Neuronal stem cell (in vitro differentiated cells): ENCODE data around the gene CDC42BPA.

ENCODE experiments used
- DNase-seq: peaks from one replicate; pipeline ENCODE4 v3.0.0-alpha.2; 2013; ENCODE audit warnings: low spot score
- H2AFZ ChIP-seq: one replicate; pipeline ENCODE4 v1.6.1; 2013; ENCODE audit warnings: mild to moderate bottlenecking, low read length, inconsistent platforms
- H2AK5ac ChIP-seq: 2 replicates; pipeline ENCODE4 v1.6.1; 2013; ENCODE audit warnings: low read depth, mild to moderate bottlenecking, inconsistent platforms, low read length, moderate library complexity, mixed read lengths
- H2BK120ac ChIP-seq: 2 replicates; pipeline ENCODE4 v1.6.1; 2013; ENCODE audit warnings: low read depth, mild to moderate bottlenecking, inconsistent platforms, low read length, moderate library complexity, mixed read lengths
- H2BK12ac ChIP-seq: one replicate; pipeline ENCODE4 v1.6.1; 2013; ENCODE audit warnings: low read length, inconsistent platforms
- H2BK15ac ChIP-seq: 2 replicates; pipeline ENCODE4 v1.6.1; 2013; ENCODE audit warnings: mild to moderate bottlenecking, low read length, inconsistent platforms, mixed read lengths
- H2BK5ac ChIP-seq: one replicate; pipeline ENCODE4 v1.6.1; 2013; ENCODE audit warnings: inconsistent platforms, mild to moderate bottlenecking, low read length, moderate library complexity
- H3K14ac ChIP-seq: one replicate; pipeline ENCODE4 v1.6.1; 2013; ENCODE audit warnings: low read length, inconsistent platforms
- H3K18ac ChIP-seq: 2 replicates; pipeline ENCODE4 v1.6.1; 2013; ENCODE audit warnings: low read length, inconsistent platforms
- H3K23ac ChIP-seq: 2 replicates; pipeline ENCODE4 v1.6.1; 2013; ENCODE audit warnings: low read depth, mild to moderate bottlenecking, mixed read lengths, low read length, inconsistent platforms; ENCODE audit not compliant: poor library complexity
- H3K27ac ChIP-seq: replicated peaks from 3 replicates; pipeline ENCODE4 v1.5.1; 2013; ENCODE audit warnings: low read length, inconsistent platforms
- H3K27me3 ChIP-seq, 3 experiments: 2 replicates each; pipeline ENCODE4 v1.6.1; 2013; ENCODE audit warnings: low read length in 3 of 3, mild to moderate bottlenecking in 2 of 3, inconsistent platforms in 1 of 3, low read depth in 1 of 3, mixed read lengths in 1 of 3, moderate library complexity in 1 of 3; ENCODE audit not compliant: control insufficient read depth in 3 of 3, insufficient read depth in 3 of 3
- H3K36me3 ChIP-seq, 2 donors: replicated peaks in 1 of 2; 2 replicates each; pipeline ENCODE4 v1.6.1; 2013; ENCODE audit warnings: low read length in 2 of 2; ENCODE audit not compliant: control insufficient read depth in 2 of 2, insufficient read depth in 2 of 2
- H3K4ac ChIP-seq: 2 replicates; pipeline ENCODE4 v1.6.1; 2013; ENCODE audit warnings: inconsistent platforms, mild to moderate bottlenecking, low read length, moderate library complexity
- H3K4me1 ChIP-seq, 2 donors: 1 replicate in 1 of 2; 2 replicates in 1 of 2; pipeline ENCODE4 v1.6.1; 2013; ENCODE audit warnings: low read length in 2 of 2, low read depth in 1 of 2; ENCODE audit not compliant: control insufficient read depth in 2 of 2, insufficient read depth in 1 of 2
- H3K4me2 ChIP-seq: one replicate; pipeline ENCODE4 v1.6.1; 2013; ENCODE audit warnings: mild to moderate bottlenecking, low read length, inconsistent platforms; ENCODE audit not compliant: insufficient read depth, poor library complexity, severe bottlenecking
- H3K4me3 ChIP-seq, 2 donors: 2 replicates each; pipeline ENCODE4 v1.5.1; 2013; ENCODE audit warnings: low read length in 2 of 2, mild to moderate bottlenecking in 2 of 2, inconsistent platforms in 1 of 2, moderate library complexity in 1 of 2
- H3K79me1 ChIP-seq: one replicate; pipeline ENCODE4 v1.6.1; 2013; ENCODE audit warnings: low read depth, mild to moderate bottlenecking, inconsistent platforms, low read length, moderate library complexity
- H3K9ac ChIP-seq: one replicate; pipeline ENCODE4 v1.6.1; 2013; ENCODE audit warnings: mild to moderate bottlenecking, low read depth, low read length, inconsistent platforms; ENCODE audit not compliant: poor library complexity
- H3K9me3 ChIP-seq, 2 donors: replicated peaks in 1 of 2; 2 replicates each; pipeline versions ENCODE3 to v1.6.1; 2013; ENCODE audit warnings: low read length in 2 of 2, mild to moderate bottlenecking in 2 of 2, inconsistent platforms in 1 of 2, low read depth in 1 of 2, mixed read lengths in 1 of 2, moderate library complexity in 1 of 2; ENCODE audit not compliant: control insufficient read depth in 2 of 2, insufficient read depth in 1 of 2
- H4K8ac ChIP-seq: one replicate; pipeline ENCODE4 v1.6.1; 2013; ENCODE audit warnings: low read depth, mild to moderate bottlenecking, inconsistent platforms, low read length, moderate library complexity
- H4K91ac ChIP-seq: one replicate; pipeline ENCODE4 v1.6.1; 2013; ENCODE audit warnings: low read length, low read depth, mild to moderate bottlenecking, inconsistent platforms; ENCODE audit not compliant: poor library complexity
- WGBS, 2 donors: extraction: QIAGEN DNeasy Blood & Tissue Kit; methylation state at CpG; one replicate each; pipeline ENCODE4 v1.1.7; 2013; ENCODE audit warnings: missing lambda C conversion rate in 2 of 2, mixed read lengths in 1 of 2; ENCODE audit not compliant: insufficient read length in 2 of 2, insufficient replicate concordance in 1 of 2; ENCODE audit errors: extremely low coverage in 2 of 2; 5-methylcytosine and 5-hydroxymethylcytosine counted together

Gene CDC42BPA

GRCh38 chr1:226977643-226978431, 340.5 kb downstream of the CDC42BPA start:
- Histone ChIP-seq H3K18ac (peak overlapping the region; percentile 76), H2BK15ac (peak overlapping the region; percentile 58), H3K4me2 (no peak overlapping the region), H3K4me1 (peaks cover 21 to 26% of the 10 kb centered on the region in 2 donors), H4K8ac (no peak overlapping the region), H3K79me1 (peaks cover 5% of the 10 kb centered on the region), H2BK5ac (peak overlapping the region; percentile 75), H3K9ac (no peak overlapping the region), H3K4me3 (no peak overlapping the region), H2AFZ (no peak overlapping the region), H2AK5ac (peak overlapping the region; percentile 84), H3K4ac (no peak overlapping the region), H3K14ac (peak overlapping the region; percentile 71), H4K91ac (peak overlapping the region; percentile 30), H3K27me3 (no peaks in the 10 kb centered on the region), H2BK12ac (no peak overlapping the region), H3K27ac (no peak overlapping the region), H3K9me3 (peaks cover 0 to 3% of the 10 kb centered on the region in 2 donors), H3K23ac (peak overlapping the region; percentile 89), H2BK120ac (peak overlapping the region; percentile 31), H3K36me3 (no peaks in the 10 kb centered on the region)
- WGBS, 2 donors: 100% methylated on average over 1 to 9 of the region's 20 CpGs
- no peak for DNase-seq

DNA sequence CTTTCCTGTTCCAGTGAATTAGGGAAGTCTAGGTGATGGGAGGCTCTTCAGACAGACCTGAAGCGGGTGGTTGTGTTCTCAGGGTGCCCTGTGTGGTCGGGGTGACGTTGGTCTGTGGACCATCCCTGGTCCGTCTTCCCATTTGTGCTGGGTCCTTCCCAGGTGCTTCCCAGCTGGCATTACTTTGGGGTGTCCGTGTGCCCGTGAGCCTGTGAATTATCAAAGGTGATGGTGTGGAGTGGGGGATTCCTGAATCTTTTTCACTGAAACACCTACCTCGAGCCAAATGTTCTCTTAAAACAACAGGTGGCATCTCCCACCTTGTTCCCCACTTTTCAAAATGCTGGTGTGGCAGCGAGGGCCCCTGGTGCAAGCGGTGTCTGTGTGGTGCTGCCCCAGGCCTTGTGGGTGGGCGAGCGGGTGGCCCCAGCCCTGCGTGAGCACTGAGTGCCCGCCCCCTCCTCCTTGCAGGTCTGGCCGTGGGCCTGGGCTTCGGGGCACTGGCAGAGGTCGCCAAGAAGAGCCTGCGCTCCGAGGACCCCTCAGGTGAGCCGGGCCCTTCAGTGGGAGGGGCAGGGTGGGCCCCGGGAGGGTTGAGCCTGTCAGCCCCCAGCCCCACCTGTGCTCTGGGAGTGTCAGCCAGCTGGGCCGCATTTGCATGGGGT, 341.2 kb downstream of the CDC42BPA start:
- peak overlapping the region; percentile 58 for H2BK15ac ChIP-seq
- H3K4me2 ChIP-seq: no peak overlapping the region
- H3K23ac ChIP-seq: peak overlapping the region; percentile 89
- no peak overlapping the region for H3K9ac ChIP-seq
- peaks cover 0 to 3% of the 10 kb centered on the region in 2 donors for H3K9me3 ChIP-seq
- DNase-seq: no peak
- H3K14ac ChIP-seq: peak overlapping the region; percentile 71
- peaks cover 5% of the 10 kb centered on the region for H3K79me1 ChIP-seq
- H2AK5ac ChIP-seq: peak overlapping the region; percentile 84
- H3K18ac ChIP-seq: peak overlapping the region; percentile 76
- H2BK12ac ChIP-seq: no peak overlapping the region
- no peaks in the 10 kb centered on the region for H3K27me3 ChIP-seq
- no peak overlapping the region for H3K4ac ChIP-seq
- H4K8ac ChIP-seq: no peak overlapping the region
- peak overlapping the region; percentile 39 for H2BK5ac ChIP-seq
- H3K4me3 ChIP-seq: no peak overlapping the region
- H3K36me3 ChIP-seq: no peaks in the 10 kb centered on the region
- H4K91ac ChIP-seq: peak overlapping the region; percentile 30
- H2BK120ac ChIP-seq: peak overlapping the region; percentile 31
- peaks cover 21 to 26% of the 10 kb centered on the region in 2 donors for H3K4me1 ChIP-seq
- WGBS, 2 donors: no CpG with 5 or more reads among the region's 21 CpGs
- H2AFZ ChIP-seq: no peak overlapping the region
- H3K27ac ChIP-seq: no peak overlapping the region

GRCh38 chr1:226976276-226976977, 341.9 kb downstream of the CDC42BPA start:
- H2AFZ ChIP-seq: no peak overlapping the region
- H2BK120ac ChIP-seq: no peak overlapping the region
- H2AK5ac ChIP-seq: peak overlapping the region; percentile 84
- WGBS, 2 donors: no CpG with 5 or more reads among the region's 34 CpGs
- H3K14ac ChIP-seq: peak overlapping the region; percentile 21
- no peak for DNase-seq
- no peak overlapping the region for H3K4me2 ChIP-seq
- no peaks in the 10 kb centered on the region for H3K36me3 ChIP-seq
- no peak overlapping the region for H3K9ac ChIP-seq
- H3K4ac ChIP-seq: no peak overlapping the region
- peaks cover 5% of the 10 kb centered on the region for H3K79me1 ChIP-seq
- H3K9me3 ChIP-seq: peaks cover 5% of the 10 kb centered on the region in 2 donors
- H2BK5ac ChIP-seq: peak overlapping the region; percentile 53
- H2BK12ac ChIP-seq: peak overlapping the region; percentile 100
- no peak overlapping the region for H4K91ac ChIP-seq
- no peak overlapping the region for H3K27ac ChIP-seq
- no peak overlapping the region for H3K23ac ChIP-seq
- H3K4me1 ChIP-seq: peaks cover 21 to 26% of the 10 kb centered on the region in 2 donors
- no peaks in the 10 kb centered on the region for H3K27me3 ChIP-seq
- no peak overlapping the region for H3K4me3 ChIP-seq
- no peak overlapping the region for H4K8ac ChIP-seq
- peak overlapping the region; percentile 42 for H3K18ac ChIP-seq
- no peak overlapping the region for H2BK15ac ChIP-seq
